ENCODE results near the gene PEX14.

PEX14 gene

DNA sequence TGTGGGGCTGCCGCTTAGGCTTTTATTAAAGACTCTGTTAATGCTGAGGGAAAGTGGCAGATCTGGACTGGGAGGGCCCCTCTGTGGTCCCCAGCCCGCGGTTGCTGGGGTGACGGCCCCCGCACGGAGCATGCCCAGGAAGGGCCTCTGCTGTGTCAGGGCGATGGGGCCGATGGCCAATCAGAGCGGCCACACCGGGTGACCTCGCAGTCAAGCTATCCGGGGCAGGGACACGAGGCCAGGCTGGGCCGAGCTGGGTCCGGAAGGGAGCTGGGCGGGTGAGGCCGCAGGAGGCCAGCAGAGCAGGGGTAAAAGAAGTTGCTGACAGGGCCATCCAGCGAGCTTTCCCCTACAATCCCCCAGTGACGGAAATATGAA, 176.6 kb downstream of the PEX14 start:
- Histone ChIP-seq H3K9me3 (ENCODE audit: control insufficient read depth, low read length) (no peaks in the 10 kb centered on the region), H3K4me1 (ENCODE audit: control insufficient read depth, insufficient read depth, low read length, poor library complexity, severe bottlenecking) (peaks cover 11% of the 10 kb centered on the region), H3K27ac (ENCODE audit: low read depth, low read length, severe bottlenecking) (no peak overlapping the region), H3K4me3 (ENCODE audit: extremely low read depth, insufficient read depth, low read length, poor library complexity, severe bottlenecking) (no peak overlapping the region), H3K36me3 (ENCODE audit: control insufficient read depth, insufficient read depth, low read length) (no peaks in the 10 kb centered on the region)
- WGBS, 2 experiments (ENCODE audit: insufficient coverage in 2 of 2) = 14 to 16% methylated on average over 15 to 17 of the region's 19 CpGs

DNA sequence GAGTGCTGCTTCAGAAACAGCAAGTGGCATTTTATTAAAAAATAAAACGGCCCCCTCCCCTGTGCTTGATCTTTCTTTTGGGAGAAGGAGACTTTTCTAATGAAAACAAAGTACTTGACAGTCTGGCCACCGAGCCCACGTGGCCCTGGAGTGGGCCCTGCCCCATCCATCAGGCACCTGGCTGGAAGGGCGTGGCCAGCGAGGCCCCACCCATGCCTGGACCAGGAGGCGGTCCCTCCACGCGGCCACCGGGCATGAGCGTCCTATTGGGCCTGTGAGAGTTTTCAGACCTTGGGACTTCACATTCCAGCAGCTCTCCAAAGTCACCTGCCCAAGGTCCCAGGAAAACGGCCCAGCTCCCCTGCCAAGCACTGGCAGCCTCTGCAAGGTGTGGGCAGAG, 177.0 kb downstream of the PEX14 start:
- Histone ChIP-seq H3K27ac (ENCODE audit: low read depth, low read length, severe bottlenecking) (no peak overlapping the region), H3K4me1 (ENCODE audit: control insufficient read depth, insufficient read depth, low read length, poor library complexity, severe bottlenecking) (peaks cover 11% of the 10 kb centered on the region)
- WGBS, 2 experiments (ENCODE audit: insufficient coverage in 2 of 2) = 51 to 55% methylated on average over 11 of the region's 11 CpGs

DNA sequence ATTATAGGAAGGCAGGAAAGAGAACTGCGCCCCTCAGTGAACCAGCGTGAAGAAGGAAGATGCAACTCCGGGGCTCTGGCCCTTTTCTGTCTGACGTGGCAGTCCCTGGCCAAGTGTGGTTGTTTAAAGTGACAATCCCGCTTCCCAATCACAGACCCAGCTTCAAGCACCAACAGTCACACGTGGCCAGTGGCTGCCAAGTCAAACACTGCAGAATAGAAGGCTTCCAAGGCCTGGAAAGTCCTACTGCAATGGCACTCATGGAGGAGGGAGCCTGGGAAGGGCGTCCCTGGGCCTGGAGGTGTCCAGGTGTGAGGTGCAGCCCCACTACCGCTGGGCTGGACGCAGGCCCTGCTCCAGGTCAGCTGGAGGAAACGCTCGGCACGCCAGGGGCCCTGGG, 177.9 kb downstream of the PEX14 start:
- Histone ChIP-seq H3K27ac (ENCODE audit: low read depth, low read length, severe bottlenecking) (no peak overlapping the region), H3K9me3 (ENCODE audit: control insufficient read depth, low read length) (no peaks in the 10 kb centered on the region), H3K4me3 (ENCODE audit: extremely low read depth, insufficient read depth, low read length, poor library complexity, severe bottlenecking) (no peak overlapping the region), H3K36me3 (ENCODE audit: control insufficient read depth, insufficient read depth, low read length) (no peaks in the 10 kb centered on the region), H3K4me1 (ENCODE audit: control insufficient read depth, insufficient read depth, low read length, poor library complexity, severe bottlenecking) (peaks cover 11% of the 10 kb centered on the region)
- WGBS, 2 experiments (ENCODE audit: insufficient coverage in 2 of 2) = 87 to 95% methylated on average over 8 to 10 of the region's 12 CpGs

More for the DNA sequence above, 177.0 kb downstream of the PEX14 start:
- no peaks in the 10 kb centered on the region for H3K36me3 ChIP-seq (ENCODE audit: control insufficient read depth, insufficient read depth, low read length)
- H3K9me3 ChIP-seq (ENCODE audit: control insufficient read depth, low read length) = no peaks in the 10 kb centered on the region
- H3K4me3 ChIP-seq (ENCODE audit: extremely low read depth, insufficient read depth, low read length, poor library complexity, severe bottlenecking) = no peak overlapping the region

DNA sequence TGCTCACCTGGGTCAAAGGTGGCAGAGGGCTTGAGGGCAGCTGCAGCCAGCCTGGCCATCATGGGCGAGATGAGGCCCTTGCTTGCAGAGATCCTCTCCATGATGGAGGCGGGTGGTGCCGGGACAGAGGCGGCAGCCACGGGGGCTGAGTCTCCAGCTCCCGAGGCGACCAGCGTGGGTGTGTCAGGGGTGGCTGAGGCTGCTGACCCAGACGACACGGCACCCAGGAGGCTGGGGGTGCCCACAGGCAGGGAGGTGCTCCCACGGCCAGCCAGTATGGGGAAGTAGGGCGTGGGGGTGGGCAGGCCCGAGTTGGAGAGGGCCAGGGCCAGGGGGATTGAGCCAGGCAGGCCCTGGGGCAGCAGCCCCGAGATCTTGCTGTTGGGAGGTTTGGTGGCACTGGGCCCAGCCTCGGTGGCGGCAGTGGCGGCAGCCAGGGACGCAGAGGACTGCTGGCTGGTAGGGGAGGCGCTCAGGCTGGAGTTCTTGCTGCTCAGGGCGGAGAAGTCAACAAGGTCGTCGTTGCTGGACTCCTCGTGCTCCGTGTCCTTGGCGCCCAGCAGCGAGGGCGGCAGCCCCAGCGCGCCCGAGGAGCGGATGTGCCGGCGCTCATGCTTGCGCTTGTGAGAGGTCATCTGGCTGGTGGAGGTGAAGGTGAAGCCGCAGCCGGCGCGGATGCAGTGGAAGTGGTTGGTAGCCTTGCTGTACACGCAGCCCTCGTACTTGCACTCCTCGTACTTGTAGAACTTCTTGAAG, 178.8 kb downstream of the PEX14 start:
- Histone ChIP-seq H3K36me3 (ENCODE audit: control insufficient read depth, insufficient read depth, low read length) (no peaks in the 10 kb centered on the region), H3K4me3 (ENCODE audit: extremely low read depth, insufficient read depth, low read length, poor library complexity, severe bottlenecking) (no peak overlapping the region), H3K4me1 (ENCODE audit: control insufficient read depth, insufficient read depth, low read length, poor library complexity, severe bottlenecking) (peaks cover 11% of the 10 kb centered on the region), H3K27ac (ENCODE audit: low read depth, low read length, severe bottlenecking) (no peak overlapping the region), H3K9me3 (ENCODE audit: control insufficient read depth, low read length) (no peaks in the 10 kb centered on the region)
- 94 to 96% methylated on average over 34 to 41 of the region's 41 CpGs for WGBS, 2 experiments (ENCODE audit: insufficient coverage in 2 of 2)

DNA sequence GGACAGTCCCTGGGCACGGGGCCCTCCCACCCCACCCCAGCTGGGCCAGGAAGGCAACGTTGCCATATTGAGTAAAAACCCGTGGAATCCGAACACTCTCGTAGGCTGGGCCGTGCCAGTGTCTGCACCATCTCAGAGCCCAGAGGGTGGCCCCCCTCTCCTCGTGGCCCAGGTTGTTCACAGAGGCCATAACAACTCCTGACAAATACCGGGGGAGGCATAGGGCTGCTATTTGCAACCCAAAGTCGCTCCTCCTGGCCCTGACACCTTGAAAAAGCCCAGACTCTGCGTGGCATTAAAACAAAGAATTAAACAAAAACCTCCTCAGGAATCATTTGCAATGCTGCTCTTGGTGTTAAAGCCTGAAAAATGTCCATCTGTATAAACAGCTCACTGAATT, 180.3 kb downstream of the PEX14 start:
- no peaks in the 10 kb centered on the region for H3K36me3 ChIP-seq (ENCODE audit: control insufficient read depth, insufficient read depth, low read length)
- no peaks in the 10 kb centered on the region for H3K9me3 ChIP-seq (ENCODE audit: control insufficient read depth, low read length)
- 87 to 92% methylated on average over 8 to 9 of the region's 10 CpGs for WGBS, 2 experiments (ENCODE audit: insufficient coverage in 2 of 2)
- H3K4me3 ChIP-seq (ENCODE audit: extremely low read depth, insufficient read depth, low read length, poor library complexity, severe bottlenecking) = no peak overlapping the region
- H3K4me1 ChIP-seq (ENCODE audit: control insufficient read depth, insufficient read depth, low read length, poor library complexity, severe bottlenecking) = peaks cover 8% of the 10 kb centered on the region
- no peak overlapping the region for H3K27ac ChIP-seq (ENCODE audit: low read depth, low read length, severe bottlenecking)

DNA sequence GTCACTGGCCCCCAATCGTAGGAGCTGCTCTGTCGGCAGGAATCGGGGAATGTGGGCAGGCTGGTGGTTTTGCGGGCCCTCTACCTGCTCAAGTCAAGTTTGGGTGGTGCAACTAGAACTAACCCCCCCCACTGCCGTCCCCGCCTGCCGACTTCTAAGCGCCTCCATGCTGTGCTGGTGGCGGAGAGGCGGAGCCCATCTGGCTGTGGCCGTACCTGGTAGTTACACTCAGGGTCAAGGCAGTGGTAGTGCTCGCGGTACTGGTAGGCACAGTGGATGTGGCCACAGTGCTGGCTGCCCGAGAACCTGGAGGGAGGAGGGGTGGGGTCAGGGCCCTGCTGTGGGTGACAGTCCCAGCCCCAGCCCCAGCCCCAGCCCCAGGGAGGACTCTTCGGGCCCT, 181.7 kb downstream of the PEX14 start:
- Histone ChIP-seq H3K27ac (ENCODE audit: low read depth, low read length, severe bottlenecking) (no peak overlapping the region), H3K36me3 (ENCODE audit: control insufficient read depth, insufficient read depth, low read length) (no peaks in the 10 kb centered on the region), H3K4me1 (ENCODE audit: control insufficient read depth, insufficient read depth, low read length, poor library complexity, severe bottlenecking) (peaks cover 6% of the 10 kb centered on the region), H3K9me3 (ENCODE audit: control insufficient read depth, low read length) (no peaks in the 10 kb centered on the region), H3K4me3 (ENCODE audit: extremely low read depth, insufficient read depth, low read length, poor library complexity, severe bottlenecking) (no peak overlapping the region)
- 79 to 89% methylated on average over 12 to 13 of the region's 15 CpGs for WGBS, 2 experiments (ENCODE audit: insufficient coverage in 2 of 2)

DNA sequence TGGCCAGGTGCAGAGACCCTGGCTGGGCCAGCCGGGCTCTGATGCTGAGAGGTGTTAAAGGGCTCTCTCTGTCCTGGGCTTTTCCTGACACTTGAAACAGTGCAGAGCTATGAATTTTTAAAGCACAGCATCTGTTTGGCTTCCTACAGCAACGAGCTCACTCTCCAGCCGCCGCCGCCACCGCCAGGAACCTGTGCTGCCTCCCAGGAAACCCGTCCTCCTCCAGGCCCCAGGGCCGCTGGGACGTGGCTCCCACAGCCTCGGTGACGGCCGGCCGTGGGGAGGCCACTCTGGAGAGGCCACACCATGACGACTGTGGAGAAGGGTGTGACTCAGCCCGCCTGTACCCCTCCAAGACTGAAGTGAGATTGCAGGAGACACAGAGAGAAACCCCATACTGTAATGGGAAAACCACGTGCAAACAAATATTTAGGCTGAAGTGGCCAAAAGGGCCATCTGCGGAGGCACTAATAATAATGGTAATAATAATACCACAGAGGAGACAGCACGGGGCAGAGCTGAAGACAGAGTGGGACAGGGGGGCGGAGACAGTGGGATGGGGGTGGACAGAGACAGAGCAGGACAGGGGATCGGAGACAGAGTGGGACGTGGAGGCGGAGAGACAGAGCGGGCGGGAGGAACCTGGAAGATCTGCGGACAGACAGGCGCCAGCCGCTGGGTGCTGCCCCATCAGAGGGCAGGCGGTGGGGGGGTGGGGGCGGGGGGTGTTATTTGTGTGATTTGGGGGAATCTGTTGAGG, 182.5 kb downstream of the PEX14 start:
- H3K4me3 ChIP-seq (ENCODE audit: extremely low read depth, insufficient read depth, low read length, poor library complexity, severe bottlenecking) = no peak overlapping the region
- H3K36me3 ChIP-seq (ENCODE audit: control insufficient read depth, insufficient read depth, low read length) = no peaks in the 10 kb centered on the region
- no peaks in the 10 kb centered on the region for H3K4me1 ChIP-seq (ENCODE audit: control insufficient read depth, insufficient read depth, low read length, poor library complexity, severe bottlenecking)
- WGBS, 2 experiments (ENCODE audit: insufficient coverage in 2 of 2) = 80 to 82% methylated on average over 15 to 17 of the region's 29 CpGs
- H3K9me3 ChIP-seq (ENCODE audit: control insufficient read depth, low read length) = no peaks in the 10 kb centered on the region
- H3K27ac ChIP-seq (ENCODE audit: low read depth, low read length, severe bottlenecking) = no peak overlapping the region

DNA sequence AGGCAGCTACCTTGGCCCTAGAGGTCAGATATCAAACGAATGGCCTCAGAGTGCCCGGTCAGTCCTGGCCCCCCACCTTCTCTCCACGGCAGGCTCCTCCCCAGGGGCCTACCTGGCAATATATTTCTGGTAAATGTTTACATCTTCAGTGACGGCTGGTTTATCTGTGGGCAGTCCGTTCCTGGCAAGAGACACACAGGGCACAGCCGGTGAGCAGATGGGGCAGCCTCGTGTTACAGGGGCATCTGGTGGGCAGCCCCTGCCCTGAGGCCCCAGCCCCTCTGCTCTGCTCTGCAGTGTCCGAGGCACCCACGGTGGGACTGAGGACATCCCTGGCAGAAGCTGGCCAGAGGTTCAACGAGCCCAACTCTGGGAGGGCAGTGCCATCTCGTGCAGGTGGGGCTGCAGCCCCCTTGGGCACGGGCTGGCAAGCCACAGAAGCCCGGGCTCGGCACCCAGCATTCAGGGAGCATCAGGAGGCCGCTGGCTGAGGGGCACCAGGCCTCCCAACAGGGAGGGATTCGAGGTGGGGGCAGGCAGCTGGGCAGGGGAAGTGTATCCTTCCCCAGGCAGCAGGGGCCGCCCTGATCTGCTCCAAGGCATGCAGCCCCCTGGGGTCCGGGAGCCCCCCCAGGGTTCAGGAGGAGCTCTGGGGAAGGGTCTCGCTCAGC, 183.8 kb downstream of the PEX14 start:
- Histone ChIP-seq H3K4me3 (ENCODE audit: extremely low read depth, insufficient read depth, low read length, poor library complexity, severe bottlenecking) (no peak overlapping the region), H3K27ac (ENCODE audit: low read depth, low read length, severe bottlenecking) (no peak overlapping the region), H3K9me3 (ENCODE audit: control insufficient read depth, low read length) (no peaks in the 10 kb centered on the region), H3K36me3 (ENCODE audit: control insufficient read depth, insufficient read depth, low read length) (no peaks in the 10 kb centered on the region), H3K4me1 (ENCODE audit: control insufficient read depth, insufficient read depth, low read length, poor library complexity, severe bottlenecking) (peaks cover 6% of the 10 kb centered on the region)
- WGBS, 2 experiments (ENCODE audit: insufficient coverage in 2 of 2) = 89 to 94% methylated on average over 15 of the region's 19 CpGs

DNA sequence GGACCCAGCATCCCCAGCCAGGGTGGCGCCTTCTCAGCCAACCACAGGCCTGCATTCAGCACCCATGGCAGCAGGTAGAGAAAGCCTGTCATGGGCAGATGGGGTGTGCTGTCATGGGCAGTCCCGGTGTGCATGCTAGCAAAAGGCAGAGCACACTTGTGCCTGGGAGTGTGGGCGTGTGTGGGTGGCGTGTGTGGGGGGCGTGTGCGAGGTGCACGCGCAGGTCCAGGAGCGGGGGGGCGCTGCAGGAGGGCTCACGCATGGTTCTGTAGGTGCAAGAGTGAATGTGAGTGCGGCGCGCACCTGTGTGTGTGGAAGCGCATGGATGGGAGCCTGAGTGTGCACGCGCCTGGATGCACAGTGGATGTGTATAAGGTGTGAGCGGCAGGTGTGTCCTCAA, 184.5 kb downstream of the PEX14 start:
- Histone ChIP-seq H3K27ac (ENCODE audit: low read depth, low read length, severe bottlenecking) (no peak overlapping the region), H3K4me3 (ENCODE audit: extremely low read depth, insufficient read depth, low read length, poor library complexity, severe bottlenecking) (no peak overlapping the region), H3K9me3 (ENCODE audit: control insufficient read depth, low read length) (no peaks in the 10 kb centered on the region), H3K4me1 (ENCODE audit: control insufficient read depth, insufficient read depth, low read length, poor library complexity, severe bottlenecking) (peaks cover 7% of the 10 kb centered on the region), H3K36me3 (ENCODE audit: control insufficient read depth, insufficient read depth, low read length) (no peaks in the 10 kb centered on the region)
- 98% methylated on average over 17 to 18 of the region's 18 CpGs for WGBS, 2 experiments (ENCODE audit: insufficient coverage in 2 of 2)

DNA sequence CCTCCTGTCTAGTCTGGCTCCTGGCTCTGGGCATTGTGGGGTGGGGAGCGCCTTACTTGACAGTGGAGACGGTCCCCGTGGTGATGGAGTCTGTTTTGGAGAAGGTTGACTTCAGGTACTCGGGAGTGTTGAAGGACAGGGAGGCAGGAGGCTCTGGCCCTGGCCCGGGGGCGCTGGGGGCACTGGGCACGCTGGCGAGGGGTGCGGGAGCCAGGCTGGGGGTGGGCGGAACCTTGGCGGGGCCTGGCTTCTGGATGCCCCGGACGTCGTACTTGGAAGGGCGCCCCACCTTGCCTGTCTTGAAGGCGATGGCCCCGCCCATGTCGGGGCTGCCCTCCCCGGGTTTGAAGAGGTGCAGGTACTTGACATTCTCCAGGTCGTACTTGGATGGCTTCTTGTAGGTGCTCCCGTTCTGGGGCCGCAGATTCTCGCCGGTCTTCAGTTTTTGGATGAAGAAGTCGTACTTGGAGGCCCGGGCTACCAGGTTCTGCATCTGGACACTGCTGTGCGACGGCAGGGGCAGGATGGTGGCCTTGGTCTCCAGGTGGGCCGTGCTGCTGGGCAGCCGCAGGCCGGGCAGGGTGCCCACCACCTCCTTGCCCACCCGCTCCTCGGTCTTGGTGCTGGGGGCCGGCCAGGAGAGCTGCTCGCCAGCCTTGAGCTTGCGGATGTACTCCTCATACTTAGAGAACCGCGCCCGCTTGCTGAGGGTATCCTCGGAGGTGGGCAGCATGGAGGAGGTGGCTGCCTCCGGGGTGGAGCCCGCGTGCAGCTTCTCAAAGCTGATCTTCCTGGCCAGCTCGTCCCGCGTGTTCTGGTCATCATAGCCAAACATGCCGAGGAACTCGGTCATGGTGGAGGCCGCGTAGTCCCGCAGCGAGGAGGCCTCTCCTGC, 185.1 kb downstream of the PEX14 start:
- Histone ChIP-seq H3K4me3 (ENCODE audit: extremely low read depth, insufficient read depth, low read length, poor library complexity, severe bottlenecking) (no peak overlapping the region), H3K27ac (ENCODE audit: low read depth, low read length, severe bottlenecking) (no peak overlapping the region), H3K36me3 (ENCODE audit: control insufficient read depth, insufficient read depth, low read length) (no peaks in the 10 kb centered on the region), H3K4me1 (ENCODE audit: control insufficient read depth, insufficient read depth, low read length, poor library complexity, severe bottlenecking) (peaks cover 7% of the 10 kb centered on the region), H3K9me3 (ENCODE audit: control insufficient read depth, low read length) (no peaks in the 10 kb centered on the region)
- 95 to 96% methylated on average over 42 to 52 of the region's 52 CpGs for WGBS, 2 experiments (ENCODE audit: insufficient coverage in 2 of 2)

All from mesodermal cell (in vitro differentiated cells).